Renal cortex interstitium (tissue), 11 donors: ENCODE results near the gene PCDHGB6. TPM values are rescaled to one million over a fixed set of nuclear protein-coding genes. Genes with fewer than 3 reads are reported as not detected.
"Not testable (repeated sequence)": the region's sequence is repeated elsewhere in the genome, so short reads cannot be mapped to it uniquely, and the experiment has no call there.

ENCODE experiments used
- DNase-seq, 11 donors: peaks; one replicate each; pipeline ENCODE4 v3.0.0-alpha.2; 2013; ENCODE audit warnings: low read depth in 9 of 11, low spot score in 4 of 11; ENCODE audit errors: extremely low read depth in 1 of 11
- polyA plus RNA-seq, 3 donors: library from polyadenylated mRNA; unstranded; fragments of 120-200 nt; gene quantifications; one replicate each; pipeline ENCODE4 v1.2.1, GENCODE V29; 2013; ENCODE audit not compliant: insufficient read length in 3 of 3

PCDHGB6 gene
- polyA plus RNA-seq, 3 donors, result 6.7 to 7.6 (median 7.6) TPM

DNA sequence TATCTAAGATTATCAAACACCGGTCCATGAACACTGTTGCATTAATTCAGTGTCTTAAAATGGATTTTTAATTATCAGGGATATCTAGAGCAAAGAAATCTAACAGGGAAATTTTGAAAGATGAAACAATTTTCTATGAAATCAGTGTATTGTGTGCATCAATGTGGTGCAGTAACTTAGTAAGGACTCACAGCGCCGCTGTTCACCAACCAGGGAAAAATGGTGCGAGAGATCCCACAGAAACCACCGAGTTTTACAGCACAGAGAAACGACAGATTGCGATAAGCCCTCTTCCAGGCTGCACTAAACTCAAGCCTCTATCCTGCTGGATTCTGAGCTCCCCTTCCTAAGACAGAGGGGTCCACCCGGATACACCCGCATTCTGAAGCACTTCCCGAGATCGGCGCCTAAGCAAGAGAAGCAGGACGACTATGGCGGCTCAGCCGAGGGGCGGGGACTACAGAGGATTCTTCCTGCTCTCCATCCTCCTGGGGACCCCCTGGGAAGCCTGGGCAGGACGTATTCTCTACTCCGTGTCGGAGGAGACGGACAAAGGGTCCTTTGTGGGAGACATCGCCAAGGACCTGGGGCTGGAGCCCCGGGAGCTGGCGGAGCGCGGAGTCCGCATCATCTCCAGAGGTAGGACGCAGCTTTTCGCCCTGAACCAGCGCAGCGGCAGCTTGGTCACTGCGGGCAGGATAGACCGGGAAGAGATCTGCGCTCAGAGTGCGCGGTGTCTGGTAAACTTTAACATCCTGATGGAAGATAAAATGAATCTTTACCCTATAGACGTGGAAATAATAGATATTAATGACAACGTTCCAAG, 25.1 kb upstream of the PCDHGB6 start, which contains the start of gene PCDHGA7:
Gene PCDHGA7, plus strand, starts transcription at position 274 of the 826 bp plus-strand sequence. Its CDS starts 158 bp downstream, at position 432.
- no peak for DNase-seq

DNA sequence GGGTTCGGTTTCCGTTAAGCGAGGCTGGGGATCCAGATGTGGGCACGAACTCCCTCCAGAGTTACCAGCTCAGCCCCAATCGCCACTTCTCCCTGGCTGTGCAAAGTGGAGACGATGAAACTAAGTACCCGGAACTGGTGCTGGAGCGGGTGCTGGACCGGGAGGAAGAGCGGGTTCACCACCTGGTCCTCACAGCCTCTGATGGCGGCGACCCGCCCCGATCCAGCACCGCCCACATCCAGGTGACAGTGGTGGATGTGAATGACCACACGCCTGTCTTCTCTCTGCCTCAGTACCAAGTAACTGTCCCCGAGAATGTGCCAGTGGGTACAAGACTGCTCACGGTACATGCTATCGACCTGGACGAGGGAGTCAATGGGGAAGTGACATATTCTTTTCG, 24.5 kb upstream of the PCDHGB6 start:
- no peak for DNase-seq

DNA sequence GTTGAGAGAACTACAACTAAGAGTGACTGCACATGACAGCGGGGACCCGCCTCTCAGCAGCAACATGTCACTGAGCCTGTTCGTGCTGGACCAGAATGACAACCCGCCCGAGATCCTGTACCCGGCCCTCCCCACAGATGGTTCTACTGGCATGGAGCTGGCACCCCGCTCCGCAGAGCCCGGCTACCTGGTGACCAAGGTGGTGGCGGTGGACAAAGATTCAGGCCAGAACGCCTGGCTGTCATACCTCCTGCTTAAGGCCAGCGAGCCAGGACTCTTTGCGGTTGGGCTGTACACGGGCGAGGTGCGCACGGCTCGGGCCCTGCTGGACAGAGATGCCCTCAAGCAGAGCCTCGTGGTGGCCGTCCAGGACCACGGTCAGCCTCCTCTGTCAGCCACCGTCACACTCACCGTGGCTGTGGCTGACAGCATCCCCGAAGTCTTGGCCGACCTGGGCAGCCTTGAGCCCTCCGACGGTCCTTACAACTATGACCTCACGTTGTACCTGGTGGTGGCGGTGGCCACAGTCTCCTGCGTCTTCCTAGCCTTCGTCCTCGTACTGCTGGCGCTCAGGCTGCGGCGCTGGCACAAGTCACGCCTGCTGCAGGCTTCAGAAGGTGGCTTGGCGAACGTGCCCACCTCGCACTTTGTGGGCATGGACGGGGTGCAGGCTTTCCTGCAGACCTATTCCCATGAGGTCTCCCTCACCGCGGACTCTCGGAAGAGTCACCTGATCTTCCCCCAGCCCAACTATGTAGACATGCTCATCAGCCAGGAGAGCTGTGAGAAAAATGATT, 23.2 kb upstream of the PCDHGB6 start:
- no peak for DNase-seq

DNA sequence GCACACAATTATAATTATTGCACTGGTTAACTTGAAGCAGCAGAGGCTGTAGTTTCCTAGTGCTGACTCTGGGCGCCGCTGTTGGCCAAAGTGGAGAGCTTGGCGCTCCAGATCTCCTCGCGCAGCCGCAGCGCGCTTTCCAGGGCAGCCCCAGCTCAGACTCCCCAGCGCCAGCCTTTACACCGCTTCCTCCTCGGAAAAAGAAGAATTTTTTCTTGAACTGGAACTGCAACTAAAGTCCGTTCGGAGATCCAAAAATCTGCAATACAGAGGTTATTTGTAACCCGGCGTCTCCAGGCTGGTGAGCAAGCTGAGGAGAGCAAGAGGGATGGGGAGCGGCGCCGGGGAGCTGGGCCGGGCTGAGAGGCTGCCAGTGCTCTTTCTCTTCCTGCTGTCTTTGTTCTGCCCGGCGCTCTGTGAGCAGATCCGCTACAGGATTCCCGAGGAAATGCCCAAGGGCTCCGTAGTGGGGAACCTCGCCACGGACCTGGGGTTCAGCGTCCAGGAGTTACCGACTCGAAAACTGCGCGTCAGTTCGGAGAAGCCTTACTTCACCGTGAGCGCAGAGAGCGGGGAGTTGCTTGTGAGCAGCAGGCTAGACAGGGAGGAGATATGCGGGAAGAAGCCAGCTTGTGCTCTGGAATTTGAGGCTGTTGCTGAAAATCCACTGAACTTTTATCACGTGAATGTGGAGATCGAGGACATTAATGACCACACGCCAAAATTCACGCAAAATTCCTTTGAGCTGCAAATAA, 20.1 kb upstream of the PCDHGB6 start, which contains the start of gene PCDHGB4:
Gene PCDHGB4, plus strand, starts transcription at position 142 of the 755 bp plus-strand sequence. Its CDS starts 187 bp downstream, at position 329.
- not testable (repeated sequence) for DNase-seq

DNA sequence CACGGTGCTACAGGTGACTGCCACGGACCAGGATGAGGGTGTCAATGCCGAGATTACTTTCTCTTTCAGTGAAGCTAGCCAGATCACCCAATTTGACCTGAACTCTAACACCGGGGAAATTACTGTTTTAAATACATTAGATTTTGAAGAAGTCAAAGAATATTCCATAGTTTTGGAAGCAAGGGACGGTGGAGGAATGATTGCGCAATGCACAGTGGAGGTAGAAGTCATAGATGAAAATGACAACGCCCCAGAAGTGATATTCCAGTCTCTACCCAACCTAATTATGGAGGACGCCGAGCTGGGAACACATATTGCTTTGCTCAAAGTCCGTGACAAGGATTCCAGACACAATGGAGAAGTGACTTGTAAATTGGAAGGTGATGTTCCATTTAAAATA, 19.2 kb upstream of the PCDHGB6 start:
- no peak for DNase-seq

DNA sequence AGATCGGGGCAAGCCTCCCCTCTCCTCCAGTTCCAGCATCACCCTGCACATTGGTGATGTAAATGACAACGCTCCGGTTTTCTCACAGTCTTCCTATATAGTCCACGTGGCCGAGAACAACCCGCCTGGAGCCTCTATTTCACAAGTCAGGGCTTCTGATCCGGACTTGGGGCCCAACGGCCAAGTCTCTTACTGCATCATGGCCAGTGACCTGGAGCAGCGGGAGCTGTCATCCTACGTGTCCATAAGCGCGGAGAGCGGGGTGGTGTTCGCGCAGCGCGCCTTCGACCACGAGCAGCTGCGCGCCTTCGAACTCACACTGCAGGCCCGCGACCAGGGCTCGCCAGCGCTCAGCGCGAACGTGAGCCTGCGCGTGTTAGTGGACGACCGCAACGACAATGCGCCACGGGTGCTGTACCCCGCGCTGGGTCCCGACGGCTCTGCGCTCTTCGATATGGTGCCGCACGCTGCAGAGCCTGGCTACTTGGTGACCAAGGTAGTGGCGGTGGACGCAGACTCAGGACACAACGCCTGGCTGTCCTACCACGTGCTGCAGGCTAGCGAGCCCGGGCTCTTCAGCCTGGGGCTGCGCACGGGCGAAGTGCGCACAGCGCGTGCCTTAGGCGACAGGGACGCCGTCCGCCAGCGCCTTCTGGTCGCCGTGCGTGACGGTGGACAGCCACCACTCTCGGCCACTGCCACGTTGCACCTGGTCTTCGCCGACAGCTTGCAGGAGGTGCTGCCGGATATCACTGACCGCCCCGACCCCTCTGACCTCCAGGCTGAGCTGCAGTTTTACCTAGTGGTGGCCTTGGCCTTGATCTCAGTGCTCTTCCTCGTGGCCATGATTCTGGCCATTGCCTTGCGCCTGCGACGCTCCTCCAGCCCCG, 18.4 kb upstream of the PCDHGB6 start:
- DNase-seq, result no peak

DNA sequence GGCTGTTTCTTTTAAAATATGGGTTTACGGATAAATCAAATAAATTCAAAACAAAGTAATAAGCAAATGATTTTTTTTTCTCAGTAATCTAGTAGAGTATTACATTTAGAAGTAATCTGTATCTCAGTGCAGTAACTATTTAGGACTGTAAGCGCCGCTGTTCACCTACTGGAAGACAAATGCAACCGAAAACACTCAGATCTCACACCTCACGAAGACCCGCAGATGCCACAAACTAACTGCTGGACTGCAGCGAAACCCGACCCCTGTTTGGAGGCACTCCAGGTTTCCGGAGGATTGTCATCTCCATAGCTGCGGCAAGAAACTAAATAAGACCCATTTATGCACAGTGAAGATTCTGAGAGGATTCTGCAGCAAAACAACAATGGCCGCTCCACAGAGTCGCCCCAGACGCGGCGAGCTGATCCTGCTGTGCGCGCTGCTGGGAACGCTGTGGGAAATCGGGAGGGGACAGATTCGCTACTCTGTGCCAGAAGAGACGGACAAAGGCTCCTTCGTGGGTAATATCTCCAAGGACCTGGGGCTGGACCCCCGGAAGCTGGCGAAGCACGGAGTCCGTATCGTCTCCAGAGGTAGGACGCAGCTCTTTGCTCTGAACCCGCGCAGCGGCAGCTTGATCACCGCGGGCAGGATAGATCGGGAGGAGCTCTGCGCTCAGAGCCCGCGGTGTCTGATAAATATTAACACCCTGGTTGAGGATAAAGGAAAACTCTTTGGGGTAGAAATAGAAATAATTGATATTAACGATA, 15.2 kb upstream of the PCDHGB6 start, which contains the start of gene PCDHGA8:
Gene PCDHGA8, plus strand, starts transcription at position 205 of the 770 bp plus-strand sequence. Its CDS starts 181 bp downstream, at position 386.
- no peak for DNase-seq

DNA sequence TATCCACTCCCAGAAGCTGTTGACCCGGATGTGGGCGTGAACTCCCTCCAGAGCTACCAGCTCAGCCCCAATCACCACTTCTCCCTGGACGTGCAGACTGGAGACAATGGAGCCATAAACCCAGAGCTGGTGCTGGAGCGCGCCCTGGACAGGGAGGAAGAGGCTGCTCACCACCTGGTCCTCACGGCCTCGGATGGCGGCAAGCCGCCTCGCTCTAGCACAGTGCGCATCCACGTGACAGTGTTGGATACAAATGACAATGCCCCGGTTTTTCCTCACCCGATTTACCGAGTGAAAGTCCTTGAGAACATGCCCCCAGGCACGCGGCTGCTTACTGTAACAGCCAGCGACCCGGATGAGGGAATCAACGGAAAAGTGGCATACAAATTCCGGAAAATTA, 14.6 kb upstream of the PCDHGB6 start:
- DNase-seq, result no peak

DNA sequence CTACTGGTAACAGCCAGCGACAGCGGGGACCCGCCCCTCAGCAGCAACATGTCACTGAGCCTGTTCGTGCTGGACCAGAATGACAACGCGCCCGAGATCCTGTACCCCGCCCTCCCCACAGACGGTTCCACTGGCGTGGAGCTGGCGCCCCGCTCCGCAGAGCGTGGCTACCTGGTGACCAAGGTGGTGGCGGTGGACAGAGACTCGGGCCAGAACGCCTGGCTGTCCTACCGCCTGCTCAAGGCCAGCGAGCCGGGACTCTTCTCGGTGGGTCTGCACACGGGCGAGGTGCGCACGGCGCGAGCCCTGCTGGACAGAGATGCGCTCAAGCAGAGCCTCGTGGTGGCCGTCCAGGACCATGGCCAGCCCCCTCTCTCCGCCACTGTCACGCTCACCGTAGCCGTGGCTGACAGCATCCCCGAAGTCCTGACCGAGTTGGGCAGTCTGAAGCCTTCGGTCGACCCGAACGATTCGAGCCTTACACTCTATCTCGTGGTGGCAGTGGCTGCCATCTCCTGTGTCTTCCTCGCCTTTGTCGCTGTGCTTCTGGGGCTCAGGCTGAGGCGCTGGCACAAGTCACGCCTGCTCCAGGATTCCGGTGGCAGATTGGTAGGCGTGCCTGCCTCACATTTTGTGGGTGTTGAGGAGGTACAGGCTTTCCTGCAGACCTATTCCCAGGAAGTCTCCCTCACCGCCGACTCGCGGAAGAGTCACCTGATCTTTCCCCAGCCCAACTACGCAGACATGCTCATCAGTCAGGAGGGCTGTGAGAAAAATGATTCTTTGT, 13.2 kb upstream of the PCDHGB6 start:
- DNase-seq, result not testable (repeated sequence)

DNA sequence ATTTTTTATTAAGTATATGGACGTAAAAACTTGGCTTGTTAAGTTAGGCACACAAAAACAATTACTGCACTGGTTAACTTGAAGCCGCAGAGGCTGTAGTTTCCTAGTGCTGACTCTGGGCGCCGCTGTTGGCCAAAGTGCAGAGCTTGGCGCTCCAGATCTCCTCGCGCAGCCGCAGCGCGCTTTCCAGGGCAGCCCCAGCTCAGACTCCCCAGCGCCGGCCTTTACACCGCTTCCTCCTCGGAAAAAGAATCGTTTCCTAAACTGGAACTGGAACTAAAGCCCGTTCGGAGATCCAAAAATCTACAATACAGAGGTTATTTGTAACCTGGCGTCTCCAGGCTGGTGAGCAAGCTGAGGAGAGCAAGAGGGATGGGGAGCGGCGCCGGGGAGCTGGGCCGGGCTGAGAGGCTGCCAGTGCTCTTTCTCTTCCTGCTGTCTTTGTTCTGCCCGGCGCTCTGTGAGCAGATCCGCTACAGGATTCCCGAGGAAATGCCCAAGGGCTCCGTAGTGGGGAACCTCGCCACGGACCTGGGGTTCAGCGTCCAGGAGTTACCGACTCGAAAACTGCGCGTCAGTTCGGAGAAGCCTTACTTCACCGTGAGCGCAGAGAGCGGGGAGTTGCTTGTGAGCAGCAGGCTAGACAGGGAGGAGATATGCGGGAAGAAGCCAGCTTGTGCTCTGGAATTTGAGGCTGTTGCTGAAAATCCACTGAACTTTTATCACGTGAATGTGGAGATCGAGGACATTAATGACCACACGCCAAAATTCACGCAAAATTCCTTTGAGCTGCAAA, 9.9 kb upstream of the PCDHGB6 start, which contains the start of gene PCDHGB5:
Gene PCDHGB5, plus strand, starts transcription at position 192 of the 796 bp plus-strand sequence. Its CDS starts 181 bp downstream, at position 373.
- not testable (repeated sequence) for DNase-seq

DNA sequence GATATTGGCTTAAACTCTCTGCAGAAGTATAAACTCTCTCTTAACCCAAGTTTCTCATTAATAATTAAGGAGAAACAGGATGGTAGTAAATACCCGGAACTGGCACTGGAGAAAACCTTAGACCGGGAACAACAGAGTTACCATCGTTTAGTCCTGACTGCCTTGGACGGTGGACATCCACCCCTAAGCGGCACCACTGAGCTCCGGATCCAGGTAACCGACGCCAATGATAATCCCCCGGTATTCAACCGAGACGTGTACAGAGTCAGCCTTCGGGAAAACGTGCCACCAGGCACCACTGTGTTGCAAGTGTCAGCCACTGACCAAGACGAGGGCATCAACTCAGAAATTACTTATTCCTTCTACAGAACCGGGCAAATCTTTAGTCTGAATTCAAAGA, 9.2 kb upstream of the PCDHGB6 start:
- no peak for DNase-seq

DNA sequence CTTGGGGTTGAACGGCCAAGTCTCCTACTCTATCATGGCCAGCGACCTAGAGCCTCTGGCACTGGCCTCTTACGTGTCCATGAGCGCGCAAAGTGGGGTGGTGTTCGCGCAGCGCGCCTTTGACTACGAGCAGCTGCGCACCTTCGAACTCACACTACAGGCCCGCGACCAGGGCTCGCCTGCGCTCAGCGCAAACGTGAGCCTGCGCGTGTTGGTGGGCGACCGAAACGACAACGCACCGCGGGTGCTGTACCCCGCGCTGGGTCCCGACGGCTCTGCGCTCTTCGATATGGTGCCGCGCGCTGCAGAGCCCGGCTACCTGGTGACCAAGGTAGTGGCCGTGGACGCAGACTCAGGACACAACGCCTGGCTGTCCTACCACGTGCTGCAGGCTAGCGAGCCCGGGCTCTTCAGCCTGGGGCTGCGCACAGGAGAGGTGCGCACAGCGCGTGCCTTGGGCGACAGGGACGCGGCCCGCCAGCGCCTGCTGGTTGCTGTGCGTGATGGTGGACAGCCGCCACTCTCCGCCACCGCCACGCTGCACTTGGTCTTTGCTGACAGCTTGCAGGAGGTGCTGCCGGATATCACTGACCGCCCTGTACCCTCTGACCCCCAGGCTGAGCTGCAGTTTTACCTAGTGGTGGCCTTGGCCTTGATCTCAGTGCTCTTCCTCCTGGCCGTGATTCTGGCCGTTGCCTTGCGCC, 8.1 kb upstream of the PCDHGB6 start:
- no peak for DNase-seq

DNA sequence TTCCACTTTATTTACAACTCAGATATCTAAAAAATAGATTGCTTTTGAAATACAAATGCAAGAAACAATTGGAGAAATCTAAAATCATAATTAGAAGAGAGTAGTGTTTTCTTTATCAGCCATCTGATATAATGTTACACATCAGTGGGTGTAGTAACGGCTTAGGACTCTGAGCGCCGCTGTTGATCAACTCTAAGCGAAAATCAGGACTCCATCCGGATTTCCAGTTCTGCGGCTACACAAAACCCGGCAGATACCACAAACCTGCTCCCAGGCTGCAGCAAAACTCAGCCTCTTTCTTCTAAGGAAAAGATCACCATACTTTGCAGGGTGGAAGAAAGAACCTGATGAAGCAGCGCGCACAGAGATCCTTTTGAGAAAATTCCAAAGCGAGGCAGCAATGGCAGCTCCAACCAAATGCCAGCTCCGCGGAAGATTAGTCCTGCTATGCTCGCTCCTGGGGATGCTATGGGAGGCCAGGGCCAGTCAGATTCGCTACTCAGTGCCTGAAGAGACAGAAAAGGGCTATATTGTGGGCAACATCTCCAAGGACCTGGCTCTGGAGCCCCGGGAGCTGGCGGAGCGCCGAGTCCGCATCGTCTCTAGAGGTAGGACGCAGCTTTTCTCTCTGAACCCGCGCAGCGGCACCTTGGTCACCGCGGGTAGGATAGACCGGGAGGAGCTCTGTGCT, 5.1 kb upstream of the PCDHGB6 start, which contains the start of gene PCDHGA9:
Gene PCDHGA9, plus strand, starts transcription at position 226 of the 691 bp plus-strand sequence. Its CDS starts 175 bp downstream, at position 401.
- DNase-seq, result no peak

DNA sequence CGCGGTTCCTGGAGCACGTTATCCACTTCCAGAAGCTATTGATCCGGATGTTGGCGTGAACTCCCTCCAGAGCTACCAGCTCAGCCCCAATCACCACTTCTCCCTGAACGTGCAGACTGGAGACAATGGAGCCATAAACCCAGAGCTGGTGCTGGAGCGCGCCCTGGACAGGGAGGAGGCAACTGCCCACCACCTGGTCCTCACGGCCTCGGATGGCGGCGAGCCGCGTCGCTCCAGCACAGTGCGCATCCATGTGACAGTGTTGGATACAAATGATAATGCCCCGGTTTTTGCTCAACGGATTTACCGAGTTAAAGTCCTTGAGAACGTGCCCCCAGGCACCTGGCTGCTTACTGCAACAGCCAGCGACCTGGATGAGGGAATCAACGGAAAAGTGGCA, 4.4 kb upstream of the PCDHGB6 start:
- DNase-seq, result no peak
